Duodenal mucosa (tissue), 2 donors: ENCODE measurements around the gene BSPRY.

Source experiments
- H3K27ac ChIP-seq: one replicate; pipeline ENCODE4 v1.7.0; 2013; ENCODE audit warnings: low read depth, low read length
- H3K27me3 ChIP-seq, 2 donors: one replicate each; pipeline ENCODE4 v1.7.0; 2013; ENCODE audit warnings: low read length in 2 of 2, control low read depth in 1 of 2; ENCODE audit not compliant: insufficient read depth in 2 of 2, control insufficient read depth in 1 of 2
- H3K36me3 ChIP-seq, 2 donors: one replicate each; pipeline ENCODE4 v1.7.0; 2013; ENCODE audit warnings: low read length in 2 of 2, control low read depth in 1 of 2; ENCODE audit not compliant: insufficient read depth in 2 of 2, control insufficient read depth in 1 of 2
- H3K4me1 ChIP-seq, 2 donors: one replicate each; pipeline ENCODE4 v1.7.0; 2013; ENCODE audit warnings: low read length in 2 of 2, control low read depth in 1 of 2; ENCODE audit not compliant: insufficient read depth in 2 of 2, control insufficient read depth in 1 of 2
- H3K4me3 ChIP-seq, 2 donors: one replicate each; pipeline ENCODE4 v1.7.0; 2013; ENCODE audit warnings: low read length in 2 of 2, low read depth in 1 of 2
- H3K9ac ChIP-seq, 2 donors: one replicate each; pipeline ENCODE4 v1.7.0; 2013; ENCODE audit warnings: low read length in 2 of 2, low read depth in 1 of 2
- H3K9me3 ChIP-seq, 2 donors: one replicate each; pipeline ENCODE4 v1.7.0; 2013; ENCODE audit warnings: low read length in 2 of 2, control low read depth in 1 of 2; ENCODE audit not compliant: control insufficient read depth in 1 of 2

BSPRY gene

GRCh38 chr9:113349445-113350094 is at the start of gene BSPRY:
TSS of gene BSPRY (plus strand) at chr9:113349541. CDS start at chr9:113349580, 39 bp downstream.
- Histone ChIP-seq H3K36me3 (no peaks in the 10 kb centered on the region), H3K4me1 (peaks cover 28 to 34% of the 10 kb centered on the region in 2 donors), H3K9me3 (no peaks in the 10 kb centered on the region), H3K27me3 (peaks cover 0 to 3% of the 10 kb centered on the region in 2 donors), H3K4me3 (peak within 1 kb of the TSS; percentile 69 to 83), H3K9ac (peak within 1 kb of the TSS; percentile 69 to 70), H3K27ac (no peak within 1 kb of the TSS)

GRCh38 chr9:113299800-113300292 is 49.5 kb upstream of the BSPRY start:
- no peaks in the 10 kb centered on the region for H3K9me3 ChIP-seq
- no peaks in the 10 kb centered on the region for H3K27me3 ChIP-seq
- H3K36me3 ChIP-seq: no peaks in the 10 kb centered on the region
- peak overlapping the region; percentile 57 to 60 for H3K4me3 ChIP-seq
- peak overlapping the region in 1 of 2 donors; percentile 34 for H3K9ac ChIP-seq
- H3K27ac ChIP-seq: no peak overlapping the region
- H3K4me1 ChIP-seq: peaks cover 25 to 26% of the 10 kb centered on the region in 2 donors

GRCh38 chr9:113301548-113301947 is 47.8 kb upstream of the BSPRY start:
- Histone ChIP-seq H3K9me3 (no peaks in the 10 kb centered on the region), H3K27me3 (no peaks in the 10 kb centered on the region), H3K4me1 (peaks cover 25 to 26% of the 10 kb centered on the region in 2 donors), H3K36me3 (no peaks in the 10 kb centered on the region), H3K27ac (no peak overlapping the region), H3K9ac (no peak overlapping the region), H3K4me3 (no peak overlapping the region)

- H3K27ac ChIP-seq: no peak within 1 kb of the TSS
- no peaks in the 10 kb centered on the region for H3K9me3 ChIP-seq
- H3K9ac ChIP-seq: no peak within 1 kb of the TSS
- H3K4me3 ChIP-seq: peak within 1 kb of the TSS in 1 of 2 donors; percentile 44
- H3K36me3 ChIP-seq: no peaks in the 10 kb centered on the region
- peaks cover 25 to 26% of the 10 kb centered on the region in 2 donors for H3K4me1 ChIP-seq
- no peaks in the 10 kb centered on the region for H3K27me3 ChIP-seq
Observed at GRCh38 chr9:113302792-113303418, 46.4 kb upstream of the BSPRY start, which contains the start of gene RNF183. TSS of gene RNF183 (minus strand) at chr9:113303376. CDS start at chr9:113298184, 5,192 bp downstream.

GRCh38 chr9:113306566-113306965 is 42.8 kb upstream of the BSPRY start:
- H3K9ac ChIP-seq: no peak overlapping the region
- H3K9me3 ChIP-seq: no peaks in the 10 kb centered on the region
- peaks cover 7 to 11% of the 10 kb centered on the region in 2 donors for H3K4me1 ChIP-seq
- H3K4me3 ChIP-seq: no peak overlapping the region
- no peak overlapping the region for H3K27ac ChIP-seq
- no peaks in the 10 kb centered on the region for H3K27me3 ChIP-seq
- no peaks in the 10 kb centered on the region for H3K36me3 ChIP-seq

GRCh38 chr9:113307396-113307975 is 41.9 kb upstream of the BSPRY start:
- H3K36me3 ChIP-seq: no peaks in the 10 kb centered on the region
- no peaks in the 10 kb centered on the region for H3K27me3 ChIP-seq
- no peak overlapping the region for H3K27ac ChIP-seq
- H3K9me3 ChIP-seq: no peaks in the 10 kb centered on the region
- H3K4me3 ChIP-seq: no peak overlapping the region
- no peak overlapping the region for H3K9ac ChIP-seq
- H3K4me1 ChIP-seq: peaks cover 6 to 7% of the 10 kb centered on the region in 2 donors

GRCh38 chr9:113309204-113309813 is 40.0 kb upstream of the BSPRY start:
- H3K36me3 ChIP-seq: no peaks in the 10 kb centered on the region
- no peak overlapping the region for H3K27ac ChIP-seq
- no peak overlapping the region for H3K9ac ChIP-seq
- no peaks in the 10 kb centered on the region for H3K4me1 ChIP-seq
- H3K9me3 ChIP-seq: no peaks in the 10 kb centered on the region
- H3K27me3 ChIP-seq: no peaks in the 10 kb centered on the region
- no peak overlapping the region for H3K4me3 ChIP-seq

GRCh38 chr9:113310538-113310937 is 38.8 kb upstream of the BSPRY start:
- H3K27me3 ChIP-seq: no peaks in the 10 kb centered on the region
- H3K27ac ChIP-seq: no peak overlapping the region
- no peaks in the 10 kb centered on the region for H3K4me1 ChIP-seq
- no peak overlapping the region for H3K4me3 ChIP-seq
- no peak overlapping the region for H3K9ac ChIP-seq
- no peaks in the 10 kb centered on the region for H3K36me3 ChIP-seq
- no peaks in the 10 kb centered on the region for H3K9me3 ChIP-seq

- Histone ChIP-seq H3K4me1 (no peaks in the 10 kb centered on the region), H3K36me3 (no peaks in the 10 kb centered on the region), H3K27me3 (no peaks in the 10 kb centered on the region), H3K4me3 (no peak overlapping the region), H3K9me3 (no peaks in the 10 kb centered on the region), H3K9ac (no peak overlapping the region), H3K27ac (no peak overlapping the region)
Observed at GRCh38 chr9:113311961-113312360, 37.4 kb upstream of the BSPRY start.

- Histone ChIP-seq H3K27ac (no peak overlapping the region), H3K4me3 (no peak overlapping the region), H3K9ac (no peak overlapping the region), H3K36me3 (no peaks in the 10 kb centered on the region), H3K27me3 (no peaks in the 10 kb centered on the region), H3K9me3 (no peaks in the 10 kb centered on the region), H3K4me1 (no peaks in the 10 kb centered on the region)
Observed at GRCh38 chr9:113313261-113313660, 36.1 kb upstream of the BSPRY start.
